Right lung (tissue), 5 donors: ENCODE data around the gene HSPBAP1. TPM values are rescaled to one million over a fixed set of nuclear protein-coding genes. Genes with fewer than 3 reads are reported as not detected.
"Not testable (repeated sequence)": the region's sequence is repeated elsewhere in the genome, so short reads cannot be mapped to it uniquely, and the experiment has no call there.

Experiments used
- DNase-seq, 2 donors: peaks; one replicate each; pipeline ENCODE4 v3.0.0-alpha.2; 2013
- polyA plus RNA-seq, 5 donors: library from polyadenylated mRNA; unstranded; fragments of 120-200 nt; gene quantifications; one replicate each; pipeline versions ENCODE4 v1.2.1 to v1.2.3, GENCODE V29; 2013; ENCODE audit warnings: inconsistent platforms in 1 of 5, low replicate concordance in 1 of 5; ENCODE audit not compliant: insufficient read length in 5 of 5, insufficient read depth in 1 of 5

HSPBAP1 gene
- polyA plus RNA-seq, 5 donors: 12.9 to 16.6 (median 13.6) TPM

DNA sequence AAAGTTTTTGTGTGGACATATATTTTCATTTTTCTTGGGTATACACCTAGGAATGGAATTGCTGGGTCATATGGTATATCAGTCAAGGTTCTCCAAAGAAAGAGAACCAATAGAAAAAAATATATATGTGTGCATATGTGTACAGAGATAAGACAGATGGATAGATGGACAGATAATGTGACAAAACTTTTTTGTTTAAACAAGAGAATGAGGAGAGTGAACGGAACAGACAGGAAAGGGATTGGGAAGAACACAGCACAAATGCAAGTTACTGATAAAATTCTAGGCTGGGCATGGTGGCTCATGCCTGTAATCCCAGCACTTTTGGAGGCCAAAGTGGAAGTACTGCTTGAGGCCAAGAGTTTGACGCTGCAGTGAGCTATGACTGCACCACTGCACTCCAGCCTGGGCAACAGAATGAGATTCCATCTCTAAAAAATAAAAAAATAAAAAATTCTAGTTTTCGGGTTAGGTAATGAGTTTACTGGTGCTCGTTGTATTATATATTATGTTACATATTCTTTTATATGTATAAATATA is 50.0 kb downstream of the HSPBAP1 start:
- no peak for DNase-seq

DNA sequence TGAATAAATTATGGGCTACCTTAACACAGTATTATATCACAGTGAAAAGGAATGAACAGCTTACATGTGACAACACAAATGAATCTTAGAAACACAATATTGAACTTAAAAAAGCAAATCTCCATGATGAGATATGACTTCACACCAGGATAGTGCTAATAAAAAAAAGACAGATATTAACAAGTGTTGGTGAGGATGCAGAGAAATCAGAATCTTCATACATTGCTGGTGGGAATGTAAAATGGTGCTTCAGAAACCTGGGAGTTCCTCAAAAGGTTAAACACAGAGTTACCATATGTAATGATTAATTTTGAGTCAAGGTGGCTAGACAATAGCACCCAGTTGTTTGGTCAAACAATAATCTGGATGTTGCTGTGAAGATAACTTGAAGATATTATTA is 51.4 kb downstream of the HSPBAP1 start:
- DNase-seq: no peak

DNA sequence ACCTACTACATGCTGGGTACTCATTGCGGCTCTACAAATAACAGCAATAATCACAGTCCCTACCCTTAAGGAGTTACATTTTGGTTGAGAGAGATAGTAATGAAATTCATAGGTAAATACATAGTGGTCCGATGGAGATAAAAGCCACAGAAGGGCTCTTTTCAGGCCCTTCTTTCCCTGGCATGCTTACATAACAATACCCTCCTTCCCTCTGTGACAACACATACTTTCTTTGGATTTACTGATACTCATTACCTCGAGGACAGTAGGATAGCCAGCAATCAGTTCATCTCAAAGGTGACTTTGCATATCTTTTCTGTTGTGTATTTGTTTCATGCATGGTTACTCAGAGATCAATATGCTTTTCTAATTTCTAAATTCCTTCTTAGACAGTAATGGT is 54.5 kb downstream of the HSPBAP1 start:
- DNase-seq: no peak

DNA sequence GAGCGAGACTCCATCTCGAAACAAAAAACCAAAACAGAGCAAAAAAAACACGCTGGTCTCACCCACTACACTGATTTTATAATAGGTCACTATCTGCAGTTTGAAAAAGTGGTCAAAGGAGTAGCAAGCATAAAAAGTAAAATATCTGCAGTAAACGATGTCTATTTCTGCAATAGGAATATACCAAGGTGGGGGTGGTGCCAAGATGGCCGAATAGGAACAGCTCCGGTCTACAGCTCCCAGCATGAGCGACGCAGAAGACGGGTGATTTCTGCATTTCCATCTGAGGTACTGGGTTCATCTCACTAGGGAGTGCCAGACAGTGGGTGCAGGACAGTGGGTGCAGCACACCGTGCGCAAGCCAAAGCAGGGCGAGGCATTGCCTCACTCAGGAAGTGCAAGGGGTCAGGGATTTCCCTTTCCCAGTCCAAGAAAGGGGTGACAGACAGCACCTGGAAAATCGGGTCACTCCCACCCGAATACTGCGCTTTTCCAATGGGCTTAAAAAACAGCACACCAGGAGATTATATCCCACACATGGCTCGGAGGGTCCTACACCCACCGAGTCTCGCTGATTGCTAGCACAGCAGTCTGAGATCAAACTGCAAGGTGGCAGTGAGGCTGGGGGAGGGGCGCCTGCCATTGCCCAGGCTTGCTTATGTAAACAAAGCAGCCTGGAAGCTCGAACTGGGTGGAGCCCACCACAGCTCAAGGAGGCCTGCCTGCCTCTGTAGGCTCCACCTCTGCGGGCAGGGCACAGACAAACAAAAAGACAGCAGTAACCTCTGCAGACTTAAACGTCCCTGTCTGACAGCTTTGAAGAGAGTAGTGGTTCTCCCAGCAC is 60.7 kb downstream of the HSPBAP1 start:
- not testable (repeated sequence) for DNase-seq

DNA sequence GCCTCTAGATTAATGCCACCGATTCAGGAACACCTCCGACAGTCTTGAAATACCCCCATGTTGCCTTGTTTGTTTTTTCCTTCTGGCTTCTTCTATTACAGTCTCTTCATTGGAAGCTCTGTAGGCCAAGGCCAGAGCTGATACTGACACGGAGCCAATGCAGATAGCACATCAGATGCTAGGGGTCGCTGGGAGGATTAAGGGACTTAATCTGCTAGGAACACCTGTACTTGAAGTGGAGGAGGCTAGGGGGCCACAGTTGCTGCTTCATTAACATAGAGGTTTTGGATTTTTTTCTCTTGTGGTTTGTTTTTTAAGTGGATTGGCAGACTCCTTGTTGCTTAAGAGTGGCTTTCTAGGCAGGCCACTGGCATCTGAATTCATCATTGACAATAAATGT is 63.4 kb downstream of the HSPBAP1 start:
- DNase-seq: no peak

DNA sequence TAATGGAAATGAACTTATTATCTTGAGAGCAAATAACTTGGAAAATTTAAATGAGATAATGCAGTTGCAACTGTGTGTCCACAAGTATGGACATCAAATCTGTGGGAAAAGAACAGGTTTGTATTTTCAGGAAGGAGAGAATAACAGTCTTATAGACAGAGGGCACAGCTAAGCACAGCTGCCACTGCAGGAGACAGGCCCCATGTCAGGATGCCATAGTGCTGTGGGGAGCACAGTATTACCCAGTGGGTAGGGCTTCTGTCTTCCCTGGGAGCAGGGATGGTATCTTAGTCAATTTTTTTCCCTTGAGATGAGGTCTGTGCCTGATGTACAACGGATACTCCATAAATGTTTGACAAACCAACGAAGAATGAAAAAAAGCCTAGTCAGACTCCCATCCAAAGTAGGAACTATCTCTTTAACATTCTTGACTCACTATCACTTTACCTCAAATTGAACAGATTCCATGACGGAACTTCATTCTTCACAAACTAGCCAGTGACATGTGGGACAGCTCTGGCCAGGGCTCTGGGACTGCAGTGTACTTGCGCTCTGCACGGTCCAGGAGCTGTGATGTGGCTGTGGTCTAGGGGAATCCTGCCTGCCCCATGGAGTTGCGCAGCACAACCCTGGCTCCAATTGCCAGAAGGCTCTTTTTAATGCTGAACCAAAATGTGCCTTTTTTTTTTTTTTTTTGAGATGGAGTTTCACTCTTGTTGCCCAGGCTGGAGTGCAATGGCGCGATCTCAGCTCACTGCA is 64.7 kb downstream of the HSPBAP1 start:
- DNase-seq: no peak

DNA sequence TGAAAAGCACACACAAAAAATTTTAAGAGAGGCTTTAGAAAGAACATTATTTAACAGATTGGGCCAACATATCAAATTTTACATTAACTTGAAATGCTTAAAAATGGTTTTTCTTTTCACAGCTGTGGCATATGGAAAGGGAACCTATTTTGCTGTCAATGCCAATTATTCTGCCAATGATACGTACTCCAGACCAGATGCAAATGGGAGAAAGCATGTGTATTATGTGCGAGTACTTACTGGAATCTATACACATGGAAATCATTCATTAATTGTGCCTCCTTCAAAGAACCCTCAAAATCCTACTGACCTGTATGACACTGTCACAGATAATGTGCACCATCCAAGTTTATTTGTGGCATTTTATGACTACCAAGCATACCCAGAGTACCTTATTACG is 65.4 kb downstream of the HSPBAP1 start:
- no peak for DNase-seq

DNA sequence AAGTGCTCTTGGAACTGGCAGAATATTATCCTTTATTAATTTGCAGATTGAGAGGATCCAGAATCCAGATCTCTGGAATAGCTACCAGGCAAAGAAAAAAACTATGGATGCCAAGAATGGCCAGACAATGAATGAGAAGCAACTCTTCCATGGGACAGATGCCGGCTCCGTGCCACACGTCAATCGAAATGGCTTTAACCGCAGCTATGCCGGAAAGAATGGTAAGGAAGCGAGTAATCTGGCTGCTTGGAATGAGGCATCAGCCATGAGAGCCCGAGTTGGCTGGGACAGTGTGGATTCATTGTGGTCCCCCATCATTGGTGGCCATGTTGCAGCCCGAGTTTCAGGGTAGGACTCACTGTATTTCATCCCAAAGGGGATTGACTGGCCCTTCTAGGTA is 65.9 kb downstream of the HSPBAP1 start:
- no peak for DNase-seq

DNA sequence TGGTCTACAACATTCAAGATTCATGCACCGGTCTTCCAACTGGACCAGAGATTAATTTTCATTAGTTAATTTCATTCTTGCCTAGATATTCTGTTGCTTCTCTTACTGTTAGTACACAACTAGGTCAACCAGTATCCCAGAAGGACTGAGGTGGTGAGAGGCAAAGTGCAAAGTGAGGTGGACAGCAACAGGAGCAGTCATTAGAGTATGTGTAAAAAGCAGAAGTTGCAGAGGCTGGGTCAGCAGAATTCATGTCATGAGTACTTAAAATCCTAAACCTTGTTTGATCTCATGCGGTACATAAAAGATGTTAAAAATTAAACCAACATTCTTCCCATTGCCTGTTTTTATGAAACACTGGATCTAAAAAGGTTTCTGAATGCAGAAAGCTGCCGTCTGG is 66.3 kb downstream of the HSPBAP1 start:
- no peak for DNase-seq

DNA sequence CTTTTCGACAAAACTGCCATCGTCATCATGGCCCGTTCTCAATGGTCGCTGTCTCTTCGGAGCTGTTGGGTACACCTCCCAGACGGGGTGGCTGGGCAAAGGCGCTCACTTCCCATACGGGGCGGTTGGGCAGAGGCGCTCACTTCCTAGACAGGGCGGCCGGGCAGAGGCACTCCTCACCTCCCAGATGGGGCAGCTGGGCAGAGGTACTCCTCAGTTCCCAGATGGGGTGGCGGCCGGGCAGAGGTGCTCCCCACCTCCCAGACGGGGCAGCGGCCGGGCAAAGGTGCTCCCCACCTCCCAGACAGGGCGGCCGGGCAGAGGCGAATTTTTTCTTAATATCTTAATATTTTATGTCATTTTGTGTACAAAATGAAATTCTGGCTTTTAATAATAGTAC is 68.5 kb downstream of the HSPBAP1 start:
- no peak for DNase-seq

DNA sequence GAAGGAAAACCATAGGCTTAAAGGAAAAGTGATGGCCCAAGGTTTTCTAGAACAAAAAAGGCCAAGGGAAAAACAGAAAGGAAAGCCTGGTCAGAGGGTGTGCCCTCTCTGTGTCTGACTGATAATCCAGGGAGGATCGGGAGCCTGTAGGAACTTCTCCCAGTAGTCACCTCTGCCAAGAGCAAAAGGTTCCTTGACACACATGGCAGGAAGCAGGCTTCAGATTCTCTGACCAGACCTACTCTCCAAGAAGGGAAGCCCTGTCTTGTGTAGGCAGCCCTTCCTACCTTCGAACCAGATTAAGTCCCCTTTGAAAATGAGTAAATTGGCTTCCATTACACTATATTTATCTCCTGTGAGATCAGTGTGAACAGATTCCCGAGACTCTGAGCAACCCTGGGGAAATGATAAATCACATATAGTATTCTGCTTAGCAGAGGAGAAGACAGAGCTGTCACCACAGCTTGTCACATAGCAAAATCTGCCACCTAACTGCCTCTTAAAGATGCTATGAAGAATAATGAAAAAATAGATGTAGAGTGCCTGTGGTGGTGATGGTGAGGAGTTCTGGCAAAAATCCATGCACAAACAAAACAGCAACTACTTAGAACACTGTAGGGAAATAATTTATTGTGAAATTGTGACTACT is 74.2 kb downstream of the HSPBAP1 start:
- no peak for DNase-seq

DNA sequence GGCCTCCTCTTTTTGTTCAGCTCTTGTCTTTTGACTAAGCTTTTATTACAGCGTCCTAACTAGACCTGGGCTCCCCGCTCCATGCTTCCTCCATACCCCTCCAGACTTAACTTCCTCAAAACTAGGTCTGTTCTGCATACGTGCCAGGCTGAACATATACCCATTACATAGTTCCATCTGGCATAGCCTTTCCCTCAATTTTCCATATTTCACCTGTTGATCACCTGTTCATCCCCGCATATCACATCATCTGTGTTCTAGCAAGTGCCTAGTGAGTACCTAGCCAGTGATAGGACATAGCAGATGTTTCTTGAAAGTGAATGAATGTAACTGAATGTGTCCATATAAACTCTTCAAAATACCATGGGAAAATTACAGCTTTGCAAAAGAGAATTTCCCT is 77.0 kb downstream of the HSPBAP1 start:
- DNase-seq: no peak

DNA sequence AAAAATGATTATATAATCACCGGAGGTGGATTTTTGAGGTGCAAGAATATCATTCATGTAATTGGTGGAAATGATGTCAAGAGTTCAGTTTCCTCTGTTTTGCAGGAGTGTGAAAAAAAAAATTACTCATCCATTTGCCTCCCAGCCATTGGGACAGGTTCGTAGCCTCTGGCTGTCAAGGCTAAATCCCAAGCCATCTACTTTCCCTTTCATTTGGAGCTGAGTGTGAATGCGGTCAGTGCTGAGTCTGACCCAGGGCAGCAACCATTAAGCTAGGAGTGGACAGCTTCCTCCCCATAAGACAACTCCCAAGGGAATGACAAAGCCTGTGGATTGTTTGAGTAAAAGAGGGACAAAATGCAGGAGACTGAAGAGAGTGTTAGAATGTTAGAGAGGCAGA is 79.4 kb downstream of the HSPBAP1 start:
- no peak for DNase-seq

DNA sequence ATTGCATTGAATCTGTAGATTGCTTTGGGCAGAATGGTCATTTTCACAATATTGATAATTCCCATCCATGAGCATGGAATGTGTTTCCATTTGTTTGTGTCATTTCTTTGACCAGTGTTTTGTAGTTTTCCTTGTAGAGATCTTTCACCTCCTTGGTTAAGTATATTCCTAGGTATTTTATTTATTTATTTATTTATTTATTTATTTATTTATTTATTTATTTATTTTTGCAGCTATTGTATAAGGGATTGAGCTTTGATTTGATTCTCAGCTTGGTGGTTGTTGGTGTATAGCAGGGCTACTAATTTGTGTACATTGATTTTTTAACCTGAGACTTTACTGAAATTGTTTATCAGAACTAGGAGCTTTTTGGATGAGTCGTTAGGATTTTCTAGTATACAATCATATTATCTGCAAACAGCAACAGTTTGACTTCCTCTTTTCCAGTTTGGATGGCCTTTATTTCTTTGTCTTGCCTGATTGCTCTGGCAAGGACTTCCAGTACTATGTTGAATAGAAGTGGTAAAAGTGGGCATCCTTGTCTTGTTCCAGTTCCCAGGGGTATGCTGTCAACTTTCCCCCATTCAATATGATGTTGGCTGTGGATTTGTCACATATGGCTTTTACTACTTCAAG is 82.9 kb downstream of the HSPBAP1 start:
- not testable (repeated sequence) for DNase-seq

DNA sequence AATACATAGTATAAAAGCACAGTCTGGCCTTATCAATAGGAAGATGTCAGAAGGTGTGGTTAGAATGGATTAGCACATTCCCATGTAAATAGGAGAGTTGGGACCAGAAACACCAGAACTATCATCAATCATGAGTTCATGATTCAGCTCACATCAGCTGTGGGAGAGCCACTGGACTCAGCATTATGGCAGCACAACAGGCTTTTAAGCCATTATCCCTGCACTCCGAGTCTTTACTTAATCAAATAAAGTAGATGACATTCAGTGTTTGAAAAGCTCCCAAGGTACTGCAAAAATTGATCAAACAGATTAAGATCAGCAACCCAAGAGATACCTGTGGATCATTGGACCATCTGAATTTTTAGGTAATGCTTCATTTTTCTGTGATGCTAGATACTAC is 88.3 kb downstream of the HSPBAP1 start:
- DNase-seq: no peak

DNA sequence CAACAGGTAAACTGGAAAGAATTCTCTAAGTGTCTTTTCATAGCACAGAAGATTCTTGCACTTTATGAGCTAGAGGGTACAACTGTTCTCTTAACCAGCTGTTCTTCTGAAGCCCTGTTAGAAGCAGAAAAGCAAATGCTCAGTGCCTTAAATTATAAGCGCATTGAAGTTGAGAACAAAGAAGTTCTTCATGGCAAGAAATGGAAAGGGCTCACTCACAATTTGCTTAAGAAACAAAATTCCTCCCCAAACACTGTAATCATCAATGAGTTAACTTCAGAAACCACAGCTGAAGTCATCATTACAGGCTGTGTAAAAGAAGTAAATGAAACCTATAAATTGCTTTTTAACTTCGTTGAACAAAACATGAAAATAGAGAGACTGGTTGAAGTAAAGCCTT is 93.4 kb downstream of the HSPBAP1 start:
- no peak for DNase-seq

DNA sequence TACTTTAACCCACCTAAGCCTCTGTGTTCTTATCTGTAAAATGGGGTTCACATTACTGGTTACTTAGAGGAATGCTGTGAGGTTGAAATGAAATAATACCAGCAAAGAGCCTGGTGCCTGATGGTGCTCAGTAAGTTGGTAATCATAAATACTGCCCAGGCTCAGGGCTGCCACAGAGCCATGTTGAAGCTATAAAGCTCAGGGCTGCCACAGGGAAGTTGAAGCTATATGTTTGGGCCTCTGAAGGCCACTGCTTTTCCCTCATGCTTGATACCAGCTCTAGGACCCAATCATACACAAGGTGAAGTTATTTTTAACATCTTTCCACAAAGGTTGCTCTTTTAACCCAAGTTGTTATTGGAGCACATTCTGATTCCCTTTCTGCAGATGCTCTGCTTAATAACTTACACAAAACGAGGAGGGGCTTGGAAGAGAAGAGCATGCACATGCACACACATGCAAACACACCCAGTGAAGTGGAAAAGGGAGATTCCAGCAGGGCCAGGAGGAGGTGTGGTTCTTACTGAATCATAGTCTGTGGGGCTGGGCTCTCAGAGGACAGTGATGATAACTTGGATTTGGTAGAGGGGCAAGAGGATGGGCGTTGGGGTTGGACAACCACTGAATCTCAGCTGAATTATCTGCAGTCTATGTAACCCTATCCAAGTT is 95.5 kb downstream of the HSPBAP1 start:
- DNase-seq: no peak

DNA sequence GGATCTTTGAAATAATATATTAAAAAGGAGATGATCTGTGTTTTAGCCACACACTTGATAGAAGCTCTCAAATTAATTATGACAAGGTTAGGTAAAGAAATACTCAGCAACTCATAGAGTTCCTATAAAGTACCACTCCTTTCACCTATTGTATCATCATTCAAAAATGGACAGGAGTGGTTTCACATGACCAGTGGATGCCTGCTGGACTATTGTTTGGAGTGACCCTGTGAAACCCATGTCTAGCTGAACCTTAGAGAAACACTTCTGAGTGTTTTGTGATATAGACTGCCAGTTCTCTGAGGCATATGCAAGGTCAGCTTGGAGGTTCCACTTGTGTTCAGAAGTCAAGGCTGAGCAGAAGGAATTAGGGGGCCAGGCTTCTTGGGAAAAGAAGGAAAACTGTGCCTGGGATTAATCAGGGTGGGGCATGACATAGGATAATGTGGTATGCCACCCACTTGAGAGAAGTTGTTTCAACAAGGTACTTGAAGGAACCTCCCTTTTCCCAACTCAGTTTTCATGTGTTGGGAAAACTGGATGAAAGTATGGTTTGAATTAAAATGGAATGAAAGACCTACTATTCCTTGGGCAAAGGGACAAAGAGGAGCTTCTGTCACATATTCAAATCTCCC is 97.6 kb downstream of the HSPBAP1 start:
- no peak for DNase-seq

DNA sequence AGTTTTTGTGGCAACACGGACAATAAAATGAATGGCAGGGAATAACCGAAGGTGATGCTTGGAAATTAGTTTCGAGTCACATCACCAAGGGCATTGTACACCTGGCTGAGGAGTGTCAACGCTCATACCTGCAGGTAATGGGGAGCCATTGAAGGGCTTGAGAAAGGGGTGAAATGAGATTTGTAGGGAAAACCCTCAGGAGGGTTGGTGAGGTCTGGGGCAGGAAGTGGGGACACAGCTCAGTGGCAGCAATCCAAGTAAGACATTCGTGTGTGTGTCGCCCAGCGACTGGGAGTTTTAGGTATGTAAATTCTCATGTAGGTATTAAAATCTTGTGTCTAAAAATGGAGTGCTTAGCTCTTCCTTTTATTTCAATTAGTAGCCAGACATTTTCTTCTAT is 98.7 kb downstream of the HSPBAP1 start:
- DNase-seq: no peak

DNA sequence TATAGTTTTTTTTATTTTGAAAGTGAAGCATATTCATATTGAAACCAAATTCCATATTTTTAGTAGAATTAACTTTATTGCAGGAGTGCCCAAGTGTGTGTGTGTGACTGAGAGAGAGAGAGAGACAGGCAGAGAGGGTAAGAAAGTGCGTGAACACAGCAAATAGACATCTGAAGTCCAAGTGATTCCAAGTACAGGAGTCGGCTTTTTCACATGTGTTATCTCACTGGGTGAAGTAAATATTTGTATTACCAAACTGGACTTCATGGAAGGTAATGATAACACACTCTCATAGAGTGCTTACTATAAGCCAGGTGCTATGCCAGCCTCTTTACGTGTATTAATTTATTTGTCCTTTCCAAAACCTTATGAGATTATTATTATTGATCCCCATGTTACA is 101.0 kb downstream of the HSPBAP1 start:
- DNase-seq: no peak

DNA sequence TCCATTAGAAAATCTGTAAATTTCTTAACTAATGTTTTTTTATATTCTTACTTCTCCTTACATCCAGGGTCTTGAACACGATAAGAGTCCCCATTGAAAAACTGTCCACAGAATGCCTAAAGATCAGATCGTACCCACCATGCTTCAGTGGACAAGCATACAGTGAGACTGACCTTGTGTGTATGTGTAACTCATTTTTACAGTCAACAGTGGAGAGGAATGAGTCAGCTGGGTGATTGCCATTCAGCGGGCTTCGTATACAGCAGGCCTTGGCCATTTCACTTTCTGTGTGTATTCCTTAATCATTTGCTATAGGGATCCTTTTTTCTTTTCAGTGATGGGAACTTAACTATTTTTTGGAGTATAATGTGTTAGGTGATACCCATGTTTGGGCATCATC is 102.4 kb downstream of the HSPBAP1 start:
- DNase-seq: no peak
